ENCODE measurements around the gene ACTN2. TPM values are rescaled to one million over a fixed set of nuclear protein-coding genes. Genes with fewer than 3 reads are reported as not detected.

Gene ACTN2
- total RNA-seq (ENCODE audit: low replicate concordance): 0.12 and 0.15 TPM in 2 replicates

DNA sequence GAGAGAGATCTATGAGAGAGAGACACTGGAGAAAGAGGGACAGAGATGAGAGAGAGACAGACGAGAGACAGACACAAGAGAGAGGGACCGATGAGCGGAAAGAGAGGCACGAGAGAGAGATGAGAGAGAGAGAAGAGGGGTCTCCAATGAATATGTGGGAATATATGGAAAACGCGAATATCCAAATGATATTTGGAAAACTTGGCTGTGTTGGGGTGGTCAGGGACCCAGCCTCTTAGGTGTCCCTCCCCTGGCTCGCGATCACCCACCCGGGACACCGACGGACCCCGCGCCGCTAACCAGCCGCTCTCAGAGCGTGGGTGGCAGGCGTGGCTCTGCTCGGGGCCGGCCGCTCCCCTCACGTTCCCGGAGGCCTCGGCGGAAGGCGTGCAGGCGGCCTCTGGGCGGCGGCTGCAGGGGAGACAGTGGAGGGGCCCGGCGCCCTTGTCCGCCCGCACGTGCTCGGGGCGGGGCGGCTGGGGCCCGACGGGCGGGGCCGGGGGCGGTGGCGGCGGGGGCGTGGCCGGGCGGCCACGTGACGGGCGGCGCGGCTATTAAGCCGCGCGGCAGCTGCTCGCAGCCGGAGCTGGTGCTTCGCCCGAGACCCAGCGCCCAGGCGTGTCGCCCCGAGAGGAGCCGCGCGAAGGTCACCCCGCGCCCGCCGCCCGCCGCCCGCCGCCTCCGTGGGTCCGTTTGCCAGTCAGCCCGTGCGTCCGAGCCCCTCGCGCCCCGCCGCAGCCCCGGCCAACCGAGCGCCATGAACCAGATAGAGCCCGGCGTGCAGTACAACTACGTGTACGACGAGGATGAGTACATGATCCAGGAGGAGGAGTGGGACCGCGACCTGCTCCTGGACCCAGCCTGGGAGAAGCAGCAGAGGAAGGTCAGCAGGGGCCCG is at the start of gene ACTN2:
Gene ACTN2 (plus strand): TSS at position 583 of the 898 bp plus-strand sequence. CDS start 175 bp downstream, at position 758.

DNA sequence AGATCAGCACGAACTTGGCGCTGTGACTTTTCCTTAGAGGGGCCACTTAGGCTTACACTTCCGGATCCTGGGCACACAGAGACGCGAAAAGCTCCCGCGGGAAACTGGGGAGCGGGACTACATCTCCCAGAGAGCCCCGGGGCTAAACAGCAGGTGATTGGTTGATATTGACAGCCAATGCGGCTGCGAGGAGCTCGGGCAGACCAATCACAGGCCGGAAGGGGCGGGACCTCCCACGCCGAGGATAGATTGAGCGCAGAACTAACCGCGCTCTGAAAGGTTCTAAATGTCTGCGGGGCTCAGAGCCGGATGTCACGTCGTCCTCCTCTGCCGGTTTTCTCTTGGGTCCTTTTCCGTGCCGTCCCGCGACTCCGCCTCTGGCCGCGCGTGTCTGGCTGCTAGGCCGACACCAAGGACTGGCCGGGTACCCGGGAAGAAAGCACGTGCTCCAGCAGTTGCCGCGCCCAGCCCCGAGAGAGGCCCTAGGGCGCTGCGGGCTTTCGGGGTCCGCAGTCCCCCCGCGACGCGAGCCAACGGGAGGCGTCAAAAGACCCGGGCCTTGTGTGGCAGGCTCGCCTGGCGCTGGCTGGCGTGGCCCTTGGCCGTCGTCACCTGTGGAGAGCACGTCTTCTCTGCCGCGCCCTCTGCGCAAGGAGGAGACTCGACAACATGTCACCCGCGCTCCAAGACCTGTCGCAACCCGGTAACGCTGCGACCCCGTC is 108.9 kb downstream of the ACTN2 start, which contains the start of gene MTR:
Gene MTR (plus strand): TSS at position 258 of the 722 bp plus-strand sequence. CDS start 412 bp downstream, at position 670.

Other genes with a start within 250 kb of the ACTN2 start
- 33.1 and 50.1 TPM in 2 replicates for gene LGALS8, start 162.5 kb upstream of the ACTN2 start, total RNA-seq (ENCODE audit: low replicate concordance)
- 16.7 and 18.0 TPM in 2 replicates for gene HEATR1, start 82.0 kb upstream of the ACTN2 start, total RNA-seq (ENCODE audit: low replicate concordance)
- gene MTR, start 108.8 kb downstream of the ACTN2 start, total RNA-seq (ENCODE audit: low replicate concordance): 19.8 and 33.1 TPM in 2 replicates

All from smooth muscle cell of the coronary artery (primary cell).